Fibroblast of gingiva (primary cell): ENCODE data around the gene MEX3D.
"Not testable (repeated sequence)": the region's sequence is repeated elsewhere in the genome, so short reads cannot be mapped to it uniquely, and the experiment has no call there.

Experiments used
- DNase-seq: peaks from one replicate; pipeline ENCODE4 v3.0.0-alpha.2; 2011; ENCODE audit warnings: low read depth

Gene MEX3D

GRCh38 chr19:1535699-1536098, 32.4 kb downstream of the MEX3D start:
- not testable (repeated sequence) for DNase-seq

GRCh38 chr19:1534972-1535371, 33.2 kb downstream of the MEX3D start:
- no peak for DNase-seq

GRCh38 chr19:1533510-1534150, 34.5 kb downstream of the MEX3D start:
- no peak for DNase-seq

GRCh38 chr19:1532003-1532402, 36.1 kb downstream of the MEX3D start:
- no peak for DNase-seq

GRCh38 chr19:1531587-1531986, 36.5 kb downstream of the MEX3D start:
- DNase-seq = no peak

GRCh38 chr19:1530856-1531255, 37.3 kb downstream of the MEX3D start:
- DNase-seq = not testable (repeated sequence)

GRCh38 chr19:1529430-1529816, 38.7 kb downstream of the MEX3D start:
- DNase-seq = no peak

GRCh38 chr19:1528596-1529429, 39.3 kb downstream of the MEX3D start:
- DNase-seq = no peak

- DNase-seq = no peak
Observed at GRCh38 chr19:1527650-1528309, 40.3 kb downstream of the MEX3D start.

GRCh38 chr19:1526979-1527649, 41.0 kb downstream of the MEX3D start:
- no peak for DNase-seq

- no peak for DNase-seq
Observed at GRCh38 chr19:1526066-1526778, 41.9 kb downstream of the MEX3D start.

GRCh38 chr19:1525343-1525742, 42.8 kb downstream of the MEX3D start:
- no peak for DNase-seq

GRCh38 chr19:1524972-1525325, 43.2 kb downstream of the MEX3D start:
- no peak for DNase-seq

- DNase-seq = no peak
Observed at GRCh38 chr19:1524287-1524971, 43.7 kb downstream of the MEX3D start.

GRCh38 chr19:1523412-1524286, 44.5 kb downstream of the MEX3D start, which contains the start of gene PLK5:
TSS of gene PLK5 (plus strand) at chr19:1524077. CDS start at chr19:1526997, 2,920 bp downstream.
- no peak for DNase-seq

GRCh38 chr19:1522838-1523237, 45.3 kb downstream of the MEX3D start:
- DNase-seq = no peak

- no peak for DNase-seq
Observed at GRCh38 chr19:1522061-1522460, 46.1 kb downstream of the MEX3D start.

- no peak for DNase-seq
Observed at GRCh38 chr19:1521636-1522035, 46.5 kb downstream of the MEX3D start.

GRCh38 chr19:1520203-1520780, 47.8 kb downstream of the MEX3D start:
- no peak for DNase-seq

GRCh38 chr19:1519802-1520201, 48.3 kb downstream of the MEX3D start:
- not testable (repeated sequence) for DNase-seq
